A172 (cell line): ENCODE data around the gene BBS1. TPM values are rescaled to one million over a fixed set of nuclear protein-coding genes. Genes with fewer than 3 reads are reported as not detected.

Experiments used
- DNase-seq: peaks from one replicate; pipeline ENCODE4 v3.0.0-alpha.2; 2015; ENCODE audit warnings: low spot score
- total RNA-seq: library from RNA; depleted of rRNA; stranded (reverse); fragments of >200 nt; shearing (Covaris generic); gene quantifications from 2 replicates; pipeline ENCODE4 v1.2.3, GENCODE V29; 2014

The BBS1 gene
- total RNA-seq, 1 experiment from 2014 or later: 14.7 TPM

- no peak for DNase-seq
Observed at GRCh38 chr11:66549696-66550095, 39.3 kb downstream of the BBS1 start.

GRCh38 chr11:66550887-66551286, 40.5 kb downstream of the BBS1 start:
- DNase-seq: no peak

GRCh38 chr11:66554602-66555001, 44.2 kb downstream of the BBS1 start:
- no peak for DNase-seq

GRCh38 chr11:66555416-66555815, 45.0 kb downstream of the BBS1 start:
- no peak for DNase-seq

- no peak for DNase-seq
Observed at GRCh38 chr11:66556086-66556485, 45.7 kb downstream of the BBS1 start.

- no peak for DNase-seq
Observed at GRCh38 chr11:66557733-66558326, 47.4 kb downstream of the BBS1 start.

GRCh38 chr11:66559142-66559865, 48.9 kb downstream of the BBS1 start:
- no peak for DNase-seq

GRCh38 chr11:66559866-66560676, 49.6 kb downstream of the BBS1 start:
- DNase-seq: no peak

- no peak for DNase-seq
Observed at GRCh38 chr11:66561178-66561974, 50.9 kb downstream of the BBS1 start.

- DNase-seq: no peak
Observed at GRCh38 chr11:66561975-66562248, 51.5 kb downstream of the BBS1 start.

- no peak for DNase-seq
Observed at GRCh38 chr11:66562275-66562674, 51.8 kb downstream of the BBS1 start.

- no peak for DNase-seq
Observed at GRCh38 chr11:66562907-66563583, 52.6 kb downstream of the BBS1 start.

- DNase-seq: no peak
Observed at GRCh38 chr11:66563832-66564231, 53.4 kb downstream of the BBS1 start.

GRCh38 chr11:66564538-66564937, 54.1 kb downstream of the BBS1 start:
- no peak for DNase-seq

- DNase-seq: no peak
Observed at GRCh38 chr11:66564984-66565383, 54.5 kb downstream of the BBS1 start.

GRCh38 chr11:66566221-66566620, 55.8 kb downstream of the BBS1 start:
- DNase-seq: no peak

- DNase-seq: no peak
Observed at GRCh38 chr11:66567787-66568123, 57.3 kb downstream of the BBS1 start.

- no peak for DNase-seq
Observed at GRCh38 chr11:66568124-66568916, 57.9 kb downstream of the BBS1 start, which contains the start of gene CTSF. Gene CTSF, minus strand, starts transcription at chr11:66568606. Its CDS starts 120 bp downstream, at chr11:66568486.

- no peak for DNase-seq
Observed at GRCh38 chr11:66569076-66569475, 58.6 kb downstream of the BBS1 start.

GRCh38 chr11:66570079-66570849, 59.8 kb downstream of the BBS1 start:
- DNase-seq: no peak
